Stomach (tissue), 9 donors: ENCODE measurements around the gene ATP5ME. TPM values are rescaled to one million over a fixed set of nuclear protein-coding genes. Genes with fewer than 3 reads are reported as not detected.
"Not testable (repeated sequence)": the region's sequence is repeated elsewhere in the genome, so short reads cannot be mapped to it uniquely, and the experiment has no call there.

Source experiments
- DNase-seq, 2 donors: peaks; one replicate each; pipeline versions ENCODE4 v3.0.0 to v3.0.0-alpha.2; 2013 to 2019
- H3K27ac ChIP-seq, 5 donors: fragments of 200-600 bp in 4 of 5; sonication (generic) in 4 of 5; one replicate each; pipeline ENCODE4 v1.5.1; 2013 to 2019; ENCODE audit warnings: mild to moderate bottlenecking in 1 of 5, moderate library complexity in 1 of 5
- H3K27me3 ChIP-seq, 3 donors: fragments of 200-600 bp; sonication (generic); one replicate each; pipeline ENCODE4 v1.5.1; 2017 to 2019; ENCODE audit warnings: mixed run types in 1 of 3
- H3K36me3 ChIP-seq, 4 donors: fragments of 200-600 bp; sonication (generic); 1 replicate in 3 of 4; 2 replicates in 1 of 4; pipeline ENCODE4 v1.5.1; 2016 to 2019
- H3K4me1 ChIP-seq, 4 donors: fragments of 200-600 bp; sonication (generic); one replicate each; pipeline ENCODE4 v1.5.1; 2016 to 2019
- H3K4me3 ChIP-seq, 4 donors: fragments of 200-600 bp; sonication (generic) in 3 of 4; one replicate each; pipeline ENCODE4 v1.5.1; 2016 to 2019; ENCODE audit warnings: mild to moderate bottlenecking in 1 of 4
- H3K9me3 ChIP-seq, 4 donors: fragments of 200-600 bp; sonication (generic); one replicate each; pipeline ENCODE4 v1.5.1; 2016 to 2019
- EP300 ChIP-seq: sonication (generic); formaldehyde crosslinking; IDR thresholded peaks from one replicate; pipeline ENCODE4 v1.6.1; 2017; ENCODE audit warnings: antibody characterized with exemption
- POLR2A ChIP-seq, 4 donors: fragments of 450-650 bp; IDR thresholded peaks; one replicate each; pipeline ENCODE4 v1.6.1; 2016; ENCODE audit warnings: antibody characterized with exemption in 4 of 4, control low read depth in 2 of 4, mild to moderate bottlenecking in 1 of 4, moderate library complexity in 1 of 4
- POLR2AphosphoS5 ChIP-seq, 3 donors: sonication (generic); formaldehyde crosslinking; IDR thresholded peaks; one replicate each; pipeline ENCODE4 v1.6.1; 2016; ENCODE audit warnings: antibody characterized with exemption in 3 of 3
- WGBS, 5 donors: extraction: QIAGEN DNeasy Blood & Tissue Kit in 3 of 5; methylation state at CpG; one replicate each; pipeline versions ENCODE4 v1.1.5 to v1.1.7; 2013 to 2018; 5-methylcytosine and 5-hydroxymethylcytosine counted together
- intact Hi-C: fragments of 100-400 bp; cut with DNase I; formaldehyde crosslinking; loops from one replicate; pipeline ENCODE4 v1.15.1; 2023; ENCODE audit warnings: low total_unique reads
- polyA plus RNA-seq, 3 donors: library from polyadenylated mRNA; stranded (reverse); fragments of 200-250 nt; gene quantifications; one replicate each; pipeline ENCODE4 v1.2.3, GENCODE V29; 2013
- total RNA-seq, 5 donors: library from RNA; depleted of rRNA; stranded (reverse); fragments of >200 nt; gene quantifications; one replicate each; pipeline versions ENCODE4 v1.1.0 to v1.2.3, GENCODE V29; 2014 to 2016
- TF ChIP-seq, protein P1 (sequence below), 7 experiments: fragments of 450-650 bp in 4 of 7; fragments of 200-600 bp in 3 of 7; sonication (generic) in 3 of 7; IDR thresholded peaks; one replicate each; pipeline ENCODE4 v1.5.1; 2016 to 2019; ENCODE audit warnings: antibody characterized with exemption in 7 of 7, control low read depth in 2 of 7, mild to moderate bottlenecking in 1 of 7
- donor health status: healthy with polysubstance abuse.
- donor health status: Bipolar disorder and iron deficiency.
- donor health status: healthy.

Gene ATP5ME
- total and polyA plus RNA-seq, 8 donors: 8.0 to 876 (median 471) TPM

DNA sequence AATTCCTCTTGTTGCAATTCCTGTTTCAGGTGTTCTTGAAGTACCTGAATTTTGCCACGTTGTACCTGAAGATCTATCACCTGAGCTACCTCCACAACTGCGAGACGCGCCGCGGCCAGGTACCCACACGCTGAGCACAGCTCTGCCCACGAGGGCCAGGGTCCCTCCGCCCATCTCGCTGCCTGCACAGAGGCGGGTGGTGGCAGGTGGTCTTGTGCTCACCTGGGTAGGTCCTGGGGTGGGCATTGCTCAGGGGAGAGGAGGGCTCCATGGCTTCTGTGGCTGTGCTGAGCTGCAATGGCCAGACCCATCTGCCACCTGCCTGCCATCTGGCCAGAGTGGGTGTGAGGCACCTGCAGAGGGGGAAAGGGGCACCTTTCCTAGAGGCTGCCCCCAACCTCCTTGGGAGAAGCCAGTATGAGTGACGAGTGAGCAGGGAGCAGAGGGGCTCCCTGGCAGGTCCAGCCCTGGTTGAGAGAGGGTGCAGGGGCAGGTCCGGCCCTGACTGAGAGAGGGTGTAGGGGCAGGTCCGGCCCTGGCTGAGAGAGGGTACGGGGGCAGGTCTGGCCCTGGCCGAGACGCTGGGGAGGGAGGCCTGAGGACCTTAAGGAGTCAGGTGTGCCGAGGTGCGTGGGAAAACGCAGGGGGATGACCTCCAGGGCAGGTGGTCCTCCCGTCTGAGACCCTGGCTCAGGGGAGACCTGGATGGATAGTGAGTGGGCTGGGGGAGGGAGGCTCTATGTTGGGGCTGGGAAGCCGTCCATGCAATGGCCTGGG is 38.0 kb downstream of the ATP5ME start:
- H3K27me3 ChIP-seq: peaks cover 0 to 45% (median 0%) of the 10 kb centered on the region in 3 donors
- peaks cover 0 to 15% (median 0%) of the 10 kb centered on the region in 4 donors for H3K9me3 ChIP-seq
- intact Hi-C loops: no loop called here
- no peak for DNase-seq
- H3K27ac ChIP-seq: no peak overlapping the region
- H3K4me3 ChIP-seq: no peak overlapping the region
- no peaks in the 10 kb centered on the region for H3K4me1 ChIP-seq
- TF ChIP-seq EP300 (no peak), POLR2A (IDR thresholded peaks at IDR 0.05) (no peak)
- TF ChIP-seq, protein P1, sequence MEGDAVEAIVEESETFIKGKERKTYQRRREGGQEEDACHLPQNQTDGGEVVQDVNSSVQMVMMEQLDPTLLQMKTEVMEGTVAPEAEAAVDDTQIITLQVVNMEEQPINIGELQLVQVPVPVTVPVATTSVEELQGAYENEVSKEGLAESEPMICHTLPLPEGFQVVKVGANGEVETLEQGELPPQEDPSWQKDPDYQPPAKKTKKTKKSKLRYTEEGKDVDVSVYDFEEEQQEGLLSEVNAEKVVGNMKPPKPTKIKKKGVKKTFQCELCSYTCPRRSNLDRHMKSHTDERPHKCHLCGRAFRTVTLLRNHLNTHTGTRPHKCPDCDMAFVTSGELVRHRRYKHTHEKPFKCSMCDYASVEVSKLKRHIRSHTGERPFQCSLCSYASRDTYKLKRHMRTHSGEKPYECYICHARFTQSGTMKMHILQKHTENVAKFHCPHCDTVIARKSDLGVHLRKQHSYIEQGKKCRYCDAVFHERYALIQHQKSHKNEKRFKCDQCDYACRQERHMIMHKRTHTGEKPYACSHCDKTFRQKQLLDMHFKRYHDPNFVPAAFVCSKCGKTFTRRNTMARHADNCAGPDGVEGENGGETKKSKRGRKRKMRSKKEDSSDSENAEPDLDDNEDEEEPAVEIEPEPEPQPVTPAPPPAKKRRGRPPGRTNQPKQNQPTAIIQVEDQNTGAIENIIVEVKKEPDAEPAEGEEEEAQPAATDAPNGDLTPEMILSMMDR (IDR thresholded peaks at IDR 0.05): no peak
- no peaks in the 10 kb centered on the region for H3K36me3 ChIP-seq
- 81 to 88% (median 83%) methylated on average over 21 to 22 of the region's 22 CpGs for WGBS, 5 donors

DNA sequence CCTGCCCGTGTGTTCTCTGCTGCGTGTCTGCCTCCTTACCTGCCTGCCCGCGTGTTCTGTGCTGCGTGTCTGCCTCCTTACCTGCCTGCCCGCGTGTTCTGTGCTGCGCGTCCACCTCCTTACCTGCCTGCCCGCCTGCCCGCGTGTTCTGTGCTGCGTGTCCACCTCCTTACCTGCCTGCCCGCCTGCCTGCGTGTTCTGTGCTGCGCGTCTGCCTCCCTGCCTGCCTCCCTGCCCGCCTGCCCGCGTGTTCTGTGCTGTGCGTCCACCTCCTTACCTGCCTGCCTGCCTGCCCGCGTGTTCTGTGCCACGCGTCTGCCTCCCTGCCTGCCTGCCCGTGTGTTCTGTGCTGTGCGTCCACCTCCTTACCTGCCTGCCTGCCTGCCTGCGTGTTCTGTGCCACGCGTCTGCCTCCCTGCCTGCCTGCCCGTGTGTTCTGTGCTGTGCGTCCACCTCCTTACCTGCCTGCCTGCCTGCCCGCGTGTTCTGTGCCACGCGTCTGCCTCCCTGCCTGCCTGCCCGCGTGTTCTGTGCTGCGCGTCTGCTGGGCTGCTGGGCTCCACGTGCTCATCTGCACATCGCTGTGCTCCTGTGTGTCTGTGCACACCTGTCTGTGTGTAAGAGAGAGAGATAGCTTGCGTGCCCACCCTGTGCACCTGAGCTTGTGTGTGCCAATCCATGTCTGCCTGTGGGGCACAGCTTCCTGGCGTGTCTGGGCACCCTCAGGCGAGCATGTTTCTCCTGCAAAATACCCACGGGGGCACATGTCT is 38.8 kb downstream of the ATP5ME start:
- H3K4me3 ChIP-seq, H3K27ac ChIP-seq, H3K36me3 ChIP-seq, DNase-seq, H3K4me1 ChIP-seq, intact Hi-C loops: not testable (repeated sequence)
- Histone ChIP-seq H3K27me3 (peaks cover 0 to 50% (median 0%) of the 10 kb centered on the region in 3 donors), H3K9me3 (peaks cover 0 to 15% (median 0%) of the 10 kb centered on the region in 4 donors)
- WGBS, 5 donors: 91 to 93% (median 92%) methylated on average over 43 to 46 of the region's 46 CpGs

DNA sequence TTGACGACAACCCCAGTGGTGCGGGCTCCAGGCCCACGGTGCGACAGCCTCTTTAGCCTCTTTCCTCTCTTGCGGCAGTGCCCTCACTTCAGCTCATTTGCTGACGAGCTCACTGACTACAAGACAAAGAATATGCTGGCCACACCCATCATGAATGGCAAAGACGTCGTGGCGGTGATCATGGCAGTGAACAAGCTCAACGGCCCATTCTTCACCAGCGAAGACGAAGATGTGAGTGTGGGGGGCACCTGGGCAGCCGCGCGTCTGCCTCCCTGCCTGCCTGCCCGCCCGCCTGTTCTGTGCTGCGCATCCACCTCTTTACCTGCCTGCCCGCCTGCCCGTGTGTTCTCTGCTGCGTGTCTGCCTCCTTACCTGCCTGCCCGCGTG is 39.5 kb downstream of the ATP5ME start:
- DNase-seq: no peak
- 75 to 81% (median 76%) methylated on average over 19 to 23 of the region's 23 CpGs for WGBS, 5 donors

DNA sequence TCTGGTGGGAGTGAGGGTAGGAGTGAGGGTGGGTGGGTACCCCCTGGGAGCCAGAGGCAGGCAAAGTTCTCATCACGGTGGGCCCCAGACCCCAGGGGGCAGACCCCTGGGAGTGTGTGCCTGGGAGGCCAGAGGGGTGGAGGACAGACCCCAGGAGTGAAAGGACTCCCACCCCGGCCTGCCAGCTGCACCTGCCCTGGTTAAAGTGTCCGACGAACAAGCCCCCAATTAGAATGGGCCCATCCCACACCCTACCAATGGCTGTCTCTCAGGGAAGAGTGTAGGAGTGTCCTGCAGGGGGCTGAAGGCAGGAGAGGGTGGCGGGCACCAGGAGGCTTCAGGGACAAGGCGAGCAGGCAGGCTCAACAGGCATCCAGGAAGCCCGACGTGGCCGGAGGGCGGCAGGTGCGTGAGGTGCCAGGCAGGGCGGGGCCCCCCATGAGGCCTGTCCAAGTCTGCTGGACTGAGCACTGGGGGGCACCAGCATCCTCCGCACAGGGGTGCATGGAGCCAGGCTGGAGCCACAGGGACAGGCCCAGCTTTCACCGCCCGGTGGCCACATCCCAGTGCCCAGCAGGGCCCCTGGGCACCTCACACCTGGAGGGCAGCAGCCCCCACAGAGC is 40.0 kb downstream of the ATP5ME start:
- DNase-seq: no peak
- H3K27me3 ChIP-seq: peaks cover 0 to 54% (median 3%) of the 10 kb centered on the region in 3 donors
- intact Hi-C loops: no loop called here
- no peaks in the 10 kb centered on the region for H3K36me3 ChIP-seq
- no peaks in the 10 kb centered on the region for H3K4me1 ChIP-seq
- peaks cover 0 to 15% (median 0%) of the 10 kb centered on the region in 4 donors for H3K9me3 ChIP-seq
- TF ChIP-seq POLR2AphosphoS5 (IDR thresholded peaks at IDR 0.05): no peak
- TF ChIP-seq EP300: no peak
- no peak for TF ChIP-seq POLR2A (IDR thresholded peaks at IDR 0.05)
- TF ChIP-seq, protein P1 (IDR thresholded peaks at IDR 0.05): no peak
- H3K27ac ChIP-seq: no peak overlapping the region
- no peak overlapping the region for H3K4me3 ChIP-seq
- WGBS, 5 donors: 63 to 75% (median 71%) methylated on average over 12 to 15 of the region's 15 CpGs

More for the DNA sequence above, 39.5 kb downstream of the ATP5ME start:
- intact Hi-C loops: no loop called here
- TF ChIP-seq EP300 (no peak), POLR2AphosphoS5 (IDR thresholded peaks at IDR 0.05) (no peak), POLR2A (IDR thresholded peaks at IDR 0.05) (no peak)
- TF ChIP-seq, protein P1 (IDR thresholded peaks at IDR 0.05): no peak
- Histone ChIP-seq H3K4me3 (no peak overlapping the region), H3K9me3 (peaks cover 0 to 15% (median 0%) of the 10 kb centered on the region in 4 donors), H3K27me3 (peaks cover 0 to 54% (median 0%) of the 10 kb centered on the region in 3 donors), H3K4me1 (no peaks in the 10 kb centered on the region), H3K27ac (no peak overlapping the region), H3K36me3 (no peaks in the 10 kb centered on the region)
